HG03064 (cell line): ENCODE data around the gene ROBO2.

Experiments
- ATAC-seq: cut with Tn5 transposase; IDR thresholded peaks from one replicate; pipeline ENCODE4 v1.9.1; 2021; ENCODE audit warnings: low read depth; ENCODE audit not compliant: unreplicated experiment

The ROBO2 gene

DNA sequence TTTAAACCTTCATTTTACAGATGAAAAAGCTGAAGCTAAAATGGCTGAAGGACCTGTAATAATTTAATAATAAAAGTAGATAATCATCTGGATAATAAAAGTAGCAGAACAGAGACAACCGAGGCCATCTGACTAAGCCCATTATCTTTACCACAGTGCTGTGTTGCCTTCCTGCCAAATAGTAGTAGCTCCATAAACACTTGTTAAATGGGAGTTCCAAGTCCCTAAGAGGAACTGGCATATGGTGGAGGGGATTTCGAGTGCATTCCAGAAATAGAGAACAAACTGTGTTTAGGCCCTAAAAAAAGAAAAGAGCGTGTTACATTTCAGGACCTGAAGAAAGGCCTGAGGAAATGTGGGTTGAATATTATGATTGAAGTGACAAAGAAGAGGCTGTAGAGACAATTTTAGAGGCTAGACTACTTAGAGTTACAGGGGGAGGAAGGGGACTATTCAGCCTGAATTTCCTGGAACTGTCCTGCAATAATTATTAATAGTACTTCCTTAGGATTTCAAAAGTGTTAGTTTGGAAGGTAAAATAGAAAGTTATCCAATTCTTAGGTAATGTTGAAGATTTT, 424.3 kb downstream of the ROBO2 start:
- no peak for ATAC-seq

DNA sequence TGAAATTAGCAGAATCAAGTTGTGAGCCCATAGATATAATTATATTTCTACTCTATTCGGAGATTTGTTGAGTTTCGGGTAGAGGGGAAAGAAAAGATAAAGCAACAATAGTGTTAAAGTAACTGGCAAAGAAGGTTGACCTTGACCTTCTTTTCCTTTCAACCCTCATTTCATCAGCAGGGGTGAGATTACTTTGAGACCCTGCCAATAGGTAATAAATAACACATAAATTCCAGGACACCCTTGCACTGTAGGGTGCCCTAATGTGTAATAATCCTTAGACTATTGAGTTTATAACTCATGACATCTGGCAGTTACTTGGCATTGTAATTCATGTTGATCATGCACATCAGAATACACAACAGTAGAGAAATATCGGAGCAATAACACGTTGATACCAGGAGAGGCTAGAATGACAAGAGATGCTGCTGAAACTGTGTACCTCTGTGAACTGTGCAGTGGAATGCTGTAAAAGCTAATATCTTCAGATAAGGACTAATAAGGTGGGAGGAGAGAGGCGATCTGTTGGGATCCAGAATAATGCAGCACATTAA, 426.7 kb downstream of the ROBO2 start:
- no peak for ATAC-seq

DNA sequence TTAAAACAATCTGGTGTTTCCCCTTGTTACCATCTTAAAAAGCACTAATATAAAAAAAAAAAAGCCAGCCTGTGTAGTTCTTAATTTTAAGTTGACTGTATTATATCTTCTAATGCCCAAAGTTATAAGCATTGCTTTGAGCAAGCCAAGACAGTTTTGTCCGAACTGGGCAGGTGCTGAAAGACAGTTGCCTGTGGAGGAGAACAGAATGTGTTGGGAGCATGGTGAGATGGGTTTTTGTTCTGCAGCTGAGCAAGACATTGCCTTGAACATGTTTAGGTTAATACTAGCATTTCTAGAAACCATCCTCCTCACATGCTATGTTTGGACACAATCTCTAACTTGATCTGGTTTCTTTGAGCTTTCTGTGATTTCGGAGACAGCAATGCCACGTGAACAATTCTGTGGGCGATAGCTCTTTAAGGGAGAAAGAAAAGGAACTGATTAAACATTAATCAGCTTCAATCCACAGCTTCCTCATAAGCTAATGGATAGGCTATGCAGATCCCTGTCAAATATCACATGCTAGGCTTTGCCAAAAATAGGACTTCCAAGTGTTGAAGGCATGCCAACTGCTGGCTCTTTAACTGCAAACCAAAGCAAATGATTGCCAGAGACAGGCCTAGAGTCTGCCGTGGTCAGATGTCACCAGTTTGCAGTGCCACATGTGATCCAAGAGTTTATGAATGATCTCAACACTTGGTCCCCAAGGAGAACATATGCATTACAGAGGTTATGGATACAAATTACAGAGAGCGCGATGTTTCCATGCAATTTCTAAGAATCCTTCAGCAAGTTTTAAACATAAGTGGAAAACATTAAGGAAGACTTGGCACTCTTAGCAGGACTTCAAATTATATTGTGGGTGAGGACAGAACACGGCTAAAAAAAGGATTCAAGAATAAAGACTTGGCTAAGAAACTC, 428.1 kb downstream of the ROBO2 start:
- no peak for ATAC-seq

DNA sequence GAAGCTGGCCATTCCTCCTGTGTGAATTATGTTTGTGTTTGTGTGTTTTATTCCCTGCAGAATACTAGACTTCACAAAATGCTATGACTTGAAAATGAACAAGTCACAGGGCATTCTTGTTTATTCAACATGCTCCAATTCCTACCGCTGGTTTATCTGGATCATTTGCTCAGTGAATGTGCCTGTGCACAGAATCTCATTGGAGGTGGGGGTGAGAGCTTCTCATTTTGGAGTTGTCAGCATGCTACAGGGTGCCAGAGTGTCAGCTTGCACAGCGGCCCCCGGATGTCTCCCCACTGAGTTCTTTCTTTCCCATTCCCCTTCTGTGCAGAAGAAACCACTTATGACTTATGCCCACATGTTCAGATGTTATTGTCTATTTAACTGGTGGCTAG, 428.7 kb downstream of the ROBO2 start:
- no peak for ATAC-seq

DNA sequence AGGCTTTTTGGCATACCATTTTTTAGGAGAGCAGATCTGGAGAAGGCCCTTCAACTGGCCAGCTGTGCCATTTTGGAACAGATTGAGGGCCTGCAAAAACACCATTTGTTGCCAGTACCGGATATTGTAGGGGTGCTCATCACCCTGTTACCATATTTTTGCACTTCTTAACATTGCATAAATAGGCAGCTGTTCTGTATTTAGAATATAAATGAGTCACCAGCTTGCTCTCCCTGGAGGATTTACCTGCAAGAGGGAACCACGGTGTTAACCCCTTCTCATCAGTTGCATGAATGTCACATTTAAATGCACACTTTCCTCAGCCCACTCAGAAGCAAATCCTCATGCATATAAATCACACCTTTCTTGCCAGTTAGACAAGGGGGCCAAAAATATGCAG, 435.6 kb downstream of the ROBO2 start:
- ATAC-seq = no peak

DNA sequence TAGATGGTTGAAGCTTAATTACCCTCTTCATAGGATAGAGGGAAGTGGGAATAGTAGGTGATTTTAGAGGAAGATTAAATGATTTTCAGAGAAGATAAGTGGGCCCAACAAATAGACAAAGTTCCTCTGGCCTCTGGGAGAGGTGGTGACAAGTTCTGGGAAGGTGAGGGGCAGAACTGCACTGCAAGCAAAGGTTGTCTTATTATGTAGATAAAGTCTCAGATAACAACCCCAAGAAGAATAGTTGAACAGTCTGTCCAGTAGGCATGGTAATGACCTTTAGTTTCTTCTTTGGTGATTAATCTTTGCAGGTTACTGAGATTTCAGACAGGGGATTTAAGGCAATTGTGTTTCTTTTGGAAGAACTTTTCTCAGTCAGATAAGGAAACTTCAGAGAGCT, 439.1 kb downstream of the ROBO2 start:
- no peak for ATAC-seq

DNA sequence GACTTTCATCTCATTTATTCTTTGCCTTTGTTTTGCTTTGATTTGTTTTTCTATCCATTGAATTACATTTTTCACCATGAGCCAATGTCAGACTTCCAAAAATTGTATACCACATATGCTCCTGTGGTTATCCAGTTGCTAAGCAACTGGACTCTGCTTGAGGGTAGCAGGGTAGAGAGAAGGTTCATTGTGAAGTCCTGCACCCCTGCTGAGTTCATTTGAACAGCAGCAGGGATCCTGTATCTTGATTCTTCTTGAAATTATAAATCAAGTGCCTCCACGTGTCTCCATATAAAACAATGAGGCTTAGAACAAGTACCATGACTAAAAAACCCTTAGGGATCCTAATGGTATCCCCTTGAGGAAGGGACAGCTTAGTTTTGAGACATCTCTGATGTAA, 449.3 kb downstream of the ROBO2 start:
- no peak for ATAC-seq

DNA sequence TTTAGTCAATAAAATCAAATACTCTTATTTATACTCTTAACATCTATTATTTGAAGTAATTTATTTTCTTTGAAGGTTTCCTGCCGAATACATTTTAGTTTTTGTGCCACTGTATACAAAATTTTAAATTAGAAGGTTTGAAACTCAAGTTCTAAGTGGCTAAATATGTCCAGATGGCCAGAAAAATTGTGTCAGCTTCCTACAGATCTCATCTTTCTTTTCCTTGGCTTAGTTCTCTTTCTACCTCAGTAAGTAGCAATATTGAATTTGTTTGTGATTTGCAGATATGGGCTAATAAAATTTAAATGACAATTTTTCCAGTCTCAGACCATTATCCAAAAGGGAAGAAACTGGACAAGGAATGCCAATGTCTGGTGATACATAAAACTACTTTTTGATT, 452.1 kb downstream of the ROBO2 start:
- no peak for ATAC-seq

DNA sequence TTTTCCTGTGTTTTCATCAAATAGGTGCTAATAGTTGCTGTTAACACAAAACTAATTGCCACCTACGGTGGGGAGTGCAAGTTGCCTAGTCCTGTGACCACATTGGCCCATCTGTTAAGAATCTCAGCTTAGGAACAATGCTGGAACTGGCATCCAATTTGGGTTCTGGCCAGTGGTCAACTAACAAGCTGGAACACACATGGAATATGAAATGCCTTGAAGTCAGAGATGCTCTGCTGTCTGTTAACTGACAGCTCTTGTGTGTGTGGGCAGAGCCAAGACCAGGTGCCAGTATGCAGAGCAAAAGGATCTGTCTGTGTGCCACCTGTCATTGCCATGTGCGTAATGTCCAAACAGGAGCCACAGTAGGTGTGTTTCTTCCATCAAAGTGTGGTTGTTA, 460.8 kb downstream of the ROBO2 start:
- ATAC-seq = no peak

DNA sequence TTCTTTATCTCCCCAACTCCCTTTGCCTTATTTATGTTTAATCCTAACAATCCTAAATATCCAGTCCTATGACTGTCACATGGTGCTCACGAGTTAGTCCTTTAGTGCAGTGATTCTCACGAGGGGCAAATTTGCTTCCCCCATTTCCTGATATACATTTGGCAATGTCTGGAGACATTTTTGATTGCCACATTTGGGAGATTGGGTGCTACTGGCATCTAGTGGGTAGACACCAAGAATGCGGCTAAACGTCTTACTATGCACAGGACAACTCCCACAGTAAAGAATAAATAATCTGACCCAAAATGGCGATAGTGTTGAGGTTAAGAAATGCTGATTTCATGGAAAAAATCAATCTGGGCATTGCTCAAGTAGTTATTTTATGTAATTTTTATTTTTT, 466.5 kb downstream of the ROBO2 start:
- ATAC-seq = no peak

DNA sequence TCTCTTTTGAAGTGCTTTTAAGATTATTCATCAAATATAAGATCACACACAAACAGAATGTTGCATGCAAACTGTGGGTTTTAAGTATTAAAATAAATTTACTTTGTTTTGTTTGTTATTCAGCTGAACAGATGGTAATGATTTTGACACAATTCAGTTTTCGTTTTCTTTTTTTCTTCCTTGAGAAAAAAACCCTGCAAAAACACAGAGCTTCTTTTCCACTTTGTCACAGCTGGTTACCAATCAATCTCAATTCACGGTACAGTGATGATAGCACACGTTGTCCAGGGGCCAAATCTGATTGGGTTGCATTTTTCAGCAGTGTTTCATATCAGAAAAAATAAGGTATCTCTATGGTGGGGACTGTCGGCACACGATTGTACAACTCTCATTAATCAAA, 473.6 kb downstream of the ROBO2 start:
- no peak for ATAC-seq

DNA sequence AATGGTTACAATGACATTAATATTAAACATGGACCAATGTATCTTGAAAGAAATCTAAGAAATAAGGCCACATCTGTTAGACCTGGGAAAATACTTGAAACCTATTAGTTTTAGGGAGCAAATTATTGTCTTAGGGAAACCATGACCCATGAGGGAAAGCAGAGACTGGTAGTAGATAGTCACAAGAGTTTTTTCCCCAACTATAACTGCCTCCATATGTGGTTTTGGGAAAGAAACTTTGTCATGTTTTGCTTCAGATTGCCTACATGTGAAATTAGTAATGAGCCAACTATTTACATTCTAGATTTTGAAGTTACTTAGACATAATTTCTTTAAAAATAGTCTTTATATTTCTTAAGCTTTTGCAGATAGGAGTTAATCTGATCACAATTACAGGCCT, 474.9 kb downstream of the ROBO2 start:
- no peak for ATAC-seq

DNA sequence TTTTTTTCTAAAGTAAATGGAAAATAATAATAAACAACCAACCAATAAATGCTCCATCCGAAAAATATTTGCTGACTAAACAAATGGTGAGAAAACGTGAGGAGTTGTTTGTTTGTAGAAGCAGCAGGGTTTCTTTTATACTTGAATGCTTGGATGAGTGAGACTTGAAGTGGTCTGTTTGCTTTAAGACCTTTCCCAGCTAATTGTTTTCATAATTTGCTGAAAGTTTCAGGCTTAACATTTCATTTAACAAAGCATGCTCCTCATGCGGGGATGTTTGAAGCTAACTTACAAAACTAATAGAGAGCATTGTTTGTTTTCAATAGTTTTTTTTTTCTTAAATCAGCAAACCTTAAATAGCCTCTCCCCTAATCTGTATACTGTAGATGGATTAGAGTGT, 484.6 kb downstream of the ROBO2 start:
- no peak for ATAC-seq

DNA sequence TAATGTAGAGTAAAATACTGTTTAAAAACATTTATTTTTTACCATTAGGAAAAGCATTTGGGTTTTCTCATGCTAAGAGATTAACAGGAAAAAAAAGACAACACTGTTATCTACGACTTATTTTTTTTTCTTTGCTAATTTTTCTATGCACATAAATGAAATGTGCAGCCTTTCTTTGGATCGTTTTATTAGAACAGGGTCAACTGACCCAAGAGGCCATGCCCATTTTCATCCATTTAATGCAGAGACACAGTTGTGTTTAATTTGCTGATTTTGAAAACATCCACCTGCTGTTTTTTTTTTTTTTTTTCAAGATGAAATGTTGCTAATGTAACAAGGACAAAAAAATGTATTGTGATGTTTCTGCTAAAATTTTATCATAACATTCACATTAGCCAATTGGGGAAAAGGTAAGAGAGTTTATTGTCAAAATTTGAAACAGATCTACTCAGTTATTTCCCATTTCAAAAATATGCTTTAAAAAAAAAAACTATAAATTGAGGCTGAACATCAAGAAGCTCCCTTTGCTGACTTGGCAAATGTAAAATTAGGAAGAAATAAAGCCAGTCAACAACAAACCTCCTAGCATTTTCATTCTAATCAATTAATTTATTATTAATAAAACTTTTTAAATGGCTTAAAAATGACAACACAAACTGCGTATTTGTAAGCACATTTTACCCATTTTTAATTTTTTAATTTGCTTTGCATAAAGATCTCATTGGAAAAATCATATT, 485.2 kb downstream of the ROBO2 start:
- ATAC-seq = no peak

DNA sequence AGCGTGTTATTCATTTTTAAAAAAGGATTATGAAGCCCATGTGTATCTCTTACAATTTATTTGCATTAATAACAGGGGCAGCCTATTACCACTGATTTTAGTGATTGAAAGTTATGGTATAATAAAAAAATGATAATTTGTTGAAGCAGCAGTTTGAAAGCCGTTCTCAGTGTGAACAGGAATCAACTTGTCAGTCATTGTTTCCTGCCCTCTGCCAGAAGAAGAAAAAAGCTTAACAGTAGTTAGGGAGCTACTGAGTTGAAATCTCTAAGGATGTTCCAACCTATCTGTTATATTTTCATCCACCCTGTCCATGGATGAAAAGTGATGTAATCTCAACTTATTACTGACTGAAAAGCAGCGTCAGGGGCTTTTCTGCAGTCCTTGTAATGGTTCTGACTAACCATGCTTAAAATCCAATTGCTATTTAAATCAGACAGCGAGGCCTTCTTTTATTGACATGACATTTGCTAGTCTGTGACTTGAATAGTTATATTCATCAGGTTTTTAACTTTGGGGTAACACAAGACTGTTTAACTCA, 486.7 kb downstream of the ROBO2 start:
- no peak for ATAC-seq

DNA sequence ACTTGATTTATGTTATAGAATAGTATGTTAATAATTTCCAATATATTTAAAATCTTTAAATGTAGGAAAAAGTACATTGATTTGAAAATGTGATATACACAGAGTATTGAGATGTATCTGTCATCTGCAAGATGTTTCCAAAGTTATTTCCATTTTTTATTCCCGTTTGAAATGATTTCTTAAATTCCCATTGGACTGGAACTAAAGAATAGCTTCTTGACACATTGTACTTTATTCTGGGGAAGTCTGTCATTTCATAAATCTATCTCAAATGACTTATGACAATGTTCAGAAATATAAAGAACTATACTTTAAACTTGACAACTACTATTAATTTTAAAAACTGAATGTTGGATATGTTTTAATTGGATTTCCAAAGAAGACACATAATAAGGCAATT, 489.6 kb downstream of the ROBO2 start:
- no peak for ATAC-seq

DNA sequence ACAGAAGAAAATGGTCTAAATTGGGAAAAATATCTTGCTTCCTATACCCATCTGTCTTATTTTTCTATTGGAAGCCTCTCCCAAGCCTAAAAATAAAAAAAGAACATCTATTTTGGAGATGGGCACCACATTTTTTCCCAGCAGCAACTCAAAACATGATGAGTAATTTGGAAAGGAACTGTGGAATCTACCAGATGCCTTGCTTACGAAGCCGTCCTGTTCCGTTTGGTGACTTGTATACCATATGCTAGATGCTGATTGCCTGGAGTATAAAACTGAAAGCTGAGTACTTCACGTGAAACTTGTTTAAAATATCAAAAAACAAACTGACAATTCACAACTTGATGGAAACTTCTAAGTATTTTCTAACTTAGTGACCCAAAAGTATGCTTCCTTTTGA, 491.0 kb downstream of the ROBO2 start:
- no peak for ATAC-seq

DNA sequence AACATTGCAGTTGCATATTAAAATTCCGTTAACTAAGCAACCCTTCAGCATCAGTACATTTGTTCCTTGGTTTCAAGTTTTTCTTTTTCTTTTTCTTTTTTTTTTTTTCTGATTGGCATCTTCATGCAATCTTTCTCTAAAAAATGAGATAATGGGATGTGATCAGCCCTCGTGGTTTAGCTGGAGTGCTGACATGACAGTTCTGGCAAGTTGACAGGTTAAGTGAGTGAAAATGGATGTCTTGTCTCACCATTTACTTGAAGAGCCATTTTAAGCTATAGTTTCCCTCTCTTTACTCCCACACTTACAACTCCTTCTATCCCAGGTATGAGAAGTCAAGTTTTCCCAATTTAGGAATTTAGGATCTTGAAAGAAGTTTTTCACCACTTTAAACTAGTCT, 495.2 kb downstream of the ROBO2 start:
- no peak for ATAC-seq

DNA sequence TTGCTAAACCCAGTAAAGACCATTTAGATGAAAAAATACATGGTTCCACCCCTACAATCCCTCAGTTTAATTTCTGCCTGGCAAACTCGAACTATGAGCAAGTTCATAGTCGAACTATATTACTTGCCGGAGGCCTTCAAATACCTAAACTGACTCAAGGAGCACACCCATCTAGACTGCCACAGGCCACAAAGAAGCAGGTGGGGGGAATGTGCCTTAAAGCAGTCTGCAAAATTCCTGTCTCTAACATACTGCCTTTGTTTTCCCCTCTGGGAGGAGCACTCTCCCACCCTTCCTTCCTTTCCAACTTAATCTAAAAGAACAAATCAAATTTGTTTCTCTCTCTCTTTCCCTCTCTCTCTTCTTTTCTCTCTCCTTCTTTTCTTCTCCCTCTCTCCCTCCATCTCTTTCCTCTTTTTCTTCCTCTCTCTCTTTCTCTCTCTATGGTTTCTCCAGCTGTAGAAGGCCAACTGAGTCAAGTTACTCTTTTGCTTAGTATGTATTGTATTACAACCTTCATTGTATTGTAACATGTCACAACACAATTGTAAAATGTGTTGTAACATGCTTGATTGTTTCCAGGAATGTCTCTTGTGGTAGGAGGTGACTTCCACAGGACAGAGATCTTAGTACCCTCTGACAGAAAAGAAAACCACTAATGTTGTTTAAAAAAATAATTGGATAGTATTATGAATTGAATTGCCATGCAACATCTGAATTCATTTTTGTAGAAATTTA, 496.3 kb downstream of the ROBO2 start:
- ATAC-seq = no peak

DNA sequence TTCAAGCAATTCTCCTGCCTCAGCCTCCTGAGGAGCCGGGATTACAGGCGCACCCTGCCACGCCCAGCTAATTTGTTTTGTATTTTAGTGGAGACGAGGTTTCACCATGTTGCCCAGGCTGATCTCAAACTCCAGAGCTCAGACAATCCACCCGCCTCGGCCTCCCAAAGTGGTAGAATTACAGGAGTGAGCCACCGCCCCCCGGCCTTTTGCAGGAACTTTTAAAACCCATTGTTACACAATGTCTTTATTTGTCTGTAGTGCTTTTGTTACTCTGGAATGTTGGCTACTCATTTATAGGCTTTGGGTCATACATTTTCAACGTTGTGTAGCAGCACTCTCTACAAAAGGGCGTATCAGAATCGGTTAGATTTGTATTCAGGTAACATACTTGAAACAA, 499.1 kb downstream of the ROBO2 start:
- no peak for ATAC-seq
